Panc1 (cell line): ENCODE data around the gene AEBP2. TPM values are rescaled to one million over a fixed set of nuclear protein-coding genes. Genes with fewer than 3 reads are reported as not detected.

Experiments used
- ATAC-seq: fragments of 200-7000 bp; cut with Tn5 transposase; 2 replicates; pipeline ENCODE4 v1.9.1; 2020; ENCODE audit warnings: mild to moderate bottlenecking, moderate library complexity
- BruUV-seq: library from RNA; stranded (reverse); fragments of 400-500 nt; replicated peaks from 2 replicates; lab custom pipeline; 2021; lab: Mats Ljungman, UMichigan
- CTCF ChIA-PET: fragments of 300-600 bp; sonication (Branson Sonifier 250); formaldehyde crosslinking; loops from one replicate; lab custom pipeline; 2022; ENCODE audit warnings: antibody characterized with exemption; lab: Charles Lee
- POLR2A ChIA-PET: fragments of 300-600 bp; sonication (Branson Sonifier 250); formaldehyde crosslinking; loops from one replicate; lab custom pipeline; 2022; ENCODE audit warnings: antibody characterized with exemption; lab: Charles Lee
- DNase-seq: peaks from one replicate; pipeline ENCODE4 v3.0.0-alpha.2; 2010; ENCODE audit warnings: low read depth, low spot score
- H3K27ac ChIP-seq: 2 replicates; pipeline ENCODE4 v1.5.1; 2011; ENCODE audit warnings: mild to moderate bottlenecking, low read length, inconsistent platforms
- H3K27me3 ChIP-seq: fragments of 200-500 bp; sonication (Bioruptor generic); 2 replicates; pipeline ENCODE4 v1.6.0; 2014; ENCODE audit warnings: low read length, inconsistent platforms; ENCODE audit not compliant: control insufficient read depth, insufficient read depth
- H3K36me3 ChIP-seq: fragments of 200-500 bp; sonication (Bioruptor generic); 2 replicates; pipeline ENCODE4 v1.5.1; 2014; ENCODE audit warnings: inconsistent platforms, mild to moderate bottlenecking, low read length, moderate library complexity; ENCODE audit not compliant: control insufficient read depth, insufficient read depth
- H3K4me1 ChIP-seq: 2 replicates; pipeline ENCODE4 v1.5.1; 2011; ENCODE audit warnings: inconsistent platforms, mild to moderate bottlenecking, low read length, moderate library complexity; ENCODE audit not compliant: control insufficient read depth, insufficient read depth
- H3K4me3 ChIP-seq, 2 experiments: 2 replicates each; pipeline ENCODE4 v1.5.1; 2011 to 2012; ENCODE audit warnings: low read depth in 2 of 2, low read length in 2 of 2, mild to moderate bottlenecking in 2 of 2, inconsistent platforms in 1 of 2, moderate library complexity in 1 of 2
- H3K9me3 ChIP-seq: fragments of 200-500 bp; sonication (Bioruptor generic); 2 replicates; pipeline ENCODE4 v1.5.1; 2014; ENCODE audit warnings: low read depth, mild to moderate bottlenecking, inconsistent platforms, low read length, moderate library complexity; ENCODE audit not compliant: control insufficient read depth, insufficient read depth
- CTCF ChIP-seq: fragments of 450-650 bp; IDR thresholded peaks from 2 replicates; pipeline ENCODE4 v1.5.1; 2017; ENCODE audit warnings: mild to moderate bottlenecking
- POLR2AphosphoS5 ChIP-seq: IDR thresholded peaks from 2 replicates; pipeline ENCODE4 v1.6.1; 2012; ENCODE audit warnings: mild to moderate bottlenecking, low read depth, low read length, moderate library complexity
- REST ChIP-seq, 2 experiments: IDR thresholded peaks; 2 replicates each; pipeline ENCODE4 v1.6.1; 2011 to 2012; ENCODE audit warnings: low read depth in 2 of 2, control low read depth in 1 of 2, low read length in 1 of 2, mild to moderate bottlenecking in 1 of 2, moderate library complexity in 1 of 2; ENCODE audit not compliant: insufficient read depth in 1 of 2
- SIN3A ChIP-seq: IDR thresholded peaks from 2 replicates; pipeline ENCODE4 v1.6.1; 2012; ENCODE audit warnings: low read depth, mild to moderate bottlenecking, low read length, moderate library complexity, borderline replicate concordance; ENCODE audit not compliant: insufficient read depth
- TCF7L2 ChIP-seq: IDR thresholded peaks from 2 replicates; pipeline ENCODE4 v1.6.1; 2011; ENCODE audit warnings: mild to moderate bottlenecking, low read depth, low read length, inconsistent platforms
- in situ Hi-C: cut with HindIII; loops from 2 replicates; pipeline ENCODE4 v1.10.0; 2016; ENCODE audit warnings: low sequenced_read_pairs, low pct_unique_long_range_greater_than_20kb
- intact Hi-C: fragments of 100-400 bp; cut with micrococcal nuclease; formaldehyde crosslinking; loops from one replicate; pipeline ENCODE4 v1.10.0; 2022; ENCODE audit not compliant: unreplicated experiment
- total RNA-seq: library from RNA; stranded (reverse); gene quantifications from one replicate; pipeline ENCODE4 v1.2.1, GENCODE V29; 2021; ENCODE audit not compliant: unreplicated experiment

AEBP2 gene
- total RNA-seq, 1 experiment from 2014 or later, result 32.4 TPM

- intact Hi-C loops (no loop called here), in situ Hi-C loops (no loop called here)
- Histone ChIP-seq H3K9me3 (no peaks in the 10 kb centered on the region), H3K4me3 (no peak overlapping the region), H3K4me1 (no peaks in the 10 kb centered on the region), H3K27ac (no peak overlapping the region), H3K36me3 (no peaks in the 10 kb centered on the region), H3K27me3 (no peaks in the 10 kb centered on the region)
- ATAC-seq (no peak), DNase-seq (no peak)
- no TSS peak for BruUV-seq
- CTCF ChIA-PET, result no interaction called here
- POLR2A ChIA-PET, result no interaction called here
- TF ChIP-seq SIN3A, result no peak
- TF ChIP-seq POLR2AphosphoS5, result no peak
- no peak for TF ChIP-seq REST (IDR thresholded peaks at IDR 0.05; ENCODE audit: insufficient read depth in 1 of 2, low read depth in 2 of 2, low read length in 1 of 2)
- no peak for TF ChIP-seq TCF7L2
- TF ChIP-seq CTCF, result no peak
These were observed 8.3 kb upstream of the AEBP2 start for GRCh38 chr12:19430988-19431387.

- DNase-seq (no peak), ATAC-seq (no peak)
- no peaks in the 10 kb centered on the region for H3K36me3 ChIP-seq
- POLR2A ChIA-PET, result no interaction called here
- TF ChIP-seq CTCF, result no peak
- TF ChIP-seq REST (IDR thresholded peaks at IDR 0.05; ENCODE audit: insufficient read depth in 1 of 2, low read depth in 2 of 2, low read length in 1 of 2), result no peak
- no peak for TF ChIP-seq POLR2AphosphoS5
- TF ChIP-seq SIN3A, result no peak
- TF ChIP-seq TCF7L2, result no peak
- H3K4me3 ChIP-seq, result no peak overlapping the region
- H3K27me3 ChIP-seq, result no peaks in the 10 kb centered on the region
- CTCF ChIA-PET, result no interaction called here
- no peak overlapping the region for H3K27ac ChIP-seq
- BruUV-seq, result no TSS peak
- no peaks in the 10 kb centered on the region for H3K4me1 ChIP-seq
- H3K9me3 ChIP-seq, result no peaks in the 10 kb centered on the region
- in situ Hi-C loops (no loop called here), intact Hi-C loops (no loop called here)
These were observed 7.6 kb upstream of the AEBP2 start for GRCh38 chr12:19431407-19432308.
